ENCODE data around the gene PPIL4. TPM values are rescaled to one million over a fixed set of nuclear protein-coding genes. Genes with fewer than 3 reads are reported as not detected.

The PPIL4 gene
- total and polyA plus RNA-seq, 2 of the 13 experiments (the other 11 are each of a cell fraction or from before 2014, with no cell fraction given): 5.5 to 46.0 TPM

DNA sequence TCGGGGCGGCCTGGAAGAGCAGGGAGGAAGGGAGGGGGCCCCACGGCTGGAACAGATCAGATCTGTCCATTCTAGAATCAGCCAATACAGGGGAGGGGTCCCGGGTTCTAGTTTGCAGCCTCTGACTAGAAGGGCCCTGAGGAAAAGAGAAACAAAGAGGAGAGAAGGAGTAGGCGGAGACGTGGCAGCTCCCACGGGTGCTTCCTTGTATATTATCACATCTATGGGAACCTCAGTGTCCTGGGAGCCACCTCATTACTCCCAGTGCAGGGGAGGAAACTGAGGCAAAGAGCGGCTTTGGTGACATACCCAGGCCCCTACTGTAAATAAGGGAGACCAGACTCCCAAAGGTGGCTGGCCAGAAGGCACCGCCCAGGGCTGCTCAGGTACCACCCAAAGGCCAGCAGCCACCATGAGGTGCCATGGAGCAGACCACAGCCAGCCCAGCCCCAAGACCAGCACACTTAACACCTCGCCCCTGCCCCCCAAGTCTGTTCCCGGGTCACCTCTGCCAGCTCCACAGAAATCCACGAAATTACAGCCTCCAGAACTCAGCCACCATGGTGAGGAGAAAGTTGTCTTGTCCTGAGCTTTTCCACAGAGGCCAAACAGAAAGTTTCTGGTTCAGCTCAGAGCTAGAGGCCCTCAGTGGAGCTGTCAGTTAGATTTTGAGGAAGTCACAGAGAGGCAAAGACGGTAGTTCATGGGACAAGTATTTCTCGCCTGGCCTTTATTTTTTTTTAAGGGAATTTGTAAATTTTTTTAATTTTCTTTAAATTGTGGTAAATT is 63.1 kb downstream of the PPIL4 start:
- Histone ChIP-seq H3K4me2 (ENCODE audit: low read depth, low read length) (no peak overlapping the region), H3K27ac (ENCODE audit: extremely low read length, insufficient read depth, low read length) (no peak overlapping the region), H3K9ac (ENCODE audit: insufficient read depth, low read depth, low read length) (no peak overlapping the region), H3K4me3 (replicated peaks in 1 of 3; ENCODE audit: insufficient read depth in 1 of 3, low read depth in 2 of 3, low read length in 3 of 3) (no peak overlapping the region), H4K20me1 (ENCODE audit: insufficient read depth, low read length) (no peaks in the 10 kb centered on the region), H3K36me3 (replicated peaks in 1 of 2; ENCODE audit: control insufficient read depth in 1 of 2, insufficient read depth in 2 of 2, low read length in 2 of 2) (no peaks in the 10 kb centered on the region), H3K4me1 (ENCODE audit: insufficient read depth, low read length) (peaks cover 39% of the 10 kb centered on the region), H2AFZ (ENCODE audit: low read length) (no peak overlapping the region), H3K27me3 (ENCODE audit: control insufficient read depth in 1 of 2, insufficient read depth in 2 of 2, low read length in 2 of 2) (no peaks in the 10 kb centered on the region), H3K9me3 (ENCODE audit: low read length) (no peaks in the 10 kb centered on the region), H3K79me2 (ENCODE audit: insufficient read depth, low read length) (no peaks in the 10 kb centered on the region)
- POLR2A ChIA-PET: interaction anchor here (2.8 kb wide), 1 partner anchor 9 kb away, joined by 14 read pairs; no protein-coding TSS in a partner anchor
- CTCF ChIA-PET (ENCODE audit: low intra/inter-chr PET ratio, low total read pairs): no interaction called here
- FAIRE-seq (no peak), DNase-seq (ENCODE audit: low spot score) (no peak), ATAC-seq (no peak)
- peak; percentile 24; the same call in 1 of the 2 replicates for TF ChIP-seq ZNF687 (CRISPR knock-in tag; IDR thresholded peaks at IDR 0.05)
- TF ChIP-seq ZNF776 (CRISPR knock-in tag; IDR thresholded peaks at IDR 0.05): no peak
- WGBS (ENCODE audit: low lambda C conversion rate): 89% methylated on average over 14 of the region's 14 CpGs
- in situ Hi-C loops (cut with HindIII; ENCODE audit: extremely low pct_ligation_motif_present, low pct_unique_long_range_greater_than_20kb) (no loop called here), intact Hi-C loops (cut with micrococcal nuclease; ENCODE audit: unreplicated experiment) (no loop called here)
- BruUV-seq (replicated peaks): no TSS peak
